BJ (cell line): ENCODE results near the gene SLC16A12. TPM values are rescaled to one million over a fixed set of nuclear protein-coding genes. Genes with fewer than 3 reads are reported as not detected.

Experiments
- CTCF ChIA-PET: fragments of 350-600 bp; formaldehyde crosslinking; extraction: SDS; loops from one replicate; lab custom pipeline; 2021; ENCODE audit warnings: antibody characterized with exemption, inconsistent platforms; lab: Yijun Ruan, JAX
- POLR2A ChIA-PET: fragments of 300-600 bp; sonication (Branson Sonifier 250); formaldehyde crosslinking; extraction: SDS; loops from one replicate; lab custom pipeline; 2021; ENCODE audit warnings: antibody characterized with exemption; lab: Charles Lee
- DNase-seq: peaks from one replicate; pipeline ENCODE4 v3.0.0-alpha.2; 2011; ENCODE audit warnings: low read depth
- H3K27me3 ChIP-seq: 2 replicates; pipeline ENCODE4 v1.6.0; 2011; ENCODE audit warnings: low read length; ENCODE audit not compliant: control insufficient read depth, insufficient read depth
- H3K36me3 ChIP-seq: 2 replicates; pipeline ENCODE4 v1.5.1; 2011; ENCODE audit warnings: low read length; ENCODE audit not compliant: control insufficient read depth, insufficient read depth
- H3K4me3 ChIP-seq: 2 replicates; pipeline ENCODE4 v1.5.1; 2011; ENCODE audit warnings: low read depth, mild to moderate bottlenecking, control low read depth, low read length
- polyA plus RNA-seq: library from polyadenylated mRNA; depleted of rRNA; stranded (reverse); fragments of >200 nt; gene quantifications from 2 replicates; pipeline ENCODE4 v1.2.3, GENCODE V29; 2011
- TF ChIP-seq, protein P1 (sequence below): IDR thresholded peaks from 2 replicates; pipeline ENCODE4 v1.5.1; 2011; ENCODE audit warnings: low read depth, mild to moderate bottlenecking, control low read depth, inconsistent platforms, low read length, moderate library complexity; ENCODE audit not compliant: insufficient read depth

The SLC16A12 gene
- polyA plus RNA-seq, 1 experiment, result 0.06 TPM

DNA sequence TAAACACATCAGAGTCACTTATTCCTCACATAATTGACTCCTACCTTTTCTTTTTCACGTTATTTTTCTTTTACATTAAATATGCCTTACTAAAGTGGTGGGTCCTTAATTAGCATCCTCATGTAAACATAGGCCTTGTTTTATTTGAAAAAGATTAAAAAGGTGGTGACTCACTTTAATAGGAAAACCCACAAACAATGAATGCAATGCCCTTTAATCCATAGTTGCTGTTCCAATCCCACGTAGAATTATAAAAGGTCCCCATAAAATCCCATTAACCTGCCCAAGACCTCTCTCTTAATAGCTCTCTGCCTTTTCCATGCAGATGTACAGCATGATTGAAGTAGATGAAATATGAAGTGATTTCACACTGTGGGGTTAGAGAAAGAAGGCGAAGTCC lies 32.2 kb downstream of the SLC16A12 start:
- CTCF ChIA-PET, result interaction anchor here (1.3 kb wide), 1 partner anchor 10 kb away, joined by 3 read pairs; no protein-coding TSS in a partner anchor
- Histone ChIP-seq H3K4me3 (no peak overlapping the region), H3K27me3 (no peaks in the 10 kb centered on the region; the same call in 1 of the 2 replicates), H3K36me3 (no peaks in the 10 kb centered on the region)
- POLR2A ChIA-PET, result no interaction called here
- TF ChIP-seq, protein P1, sequence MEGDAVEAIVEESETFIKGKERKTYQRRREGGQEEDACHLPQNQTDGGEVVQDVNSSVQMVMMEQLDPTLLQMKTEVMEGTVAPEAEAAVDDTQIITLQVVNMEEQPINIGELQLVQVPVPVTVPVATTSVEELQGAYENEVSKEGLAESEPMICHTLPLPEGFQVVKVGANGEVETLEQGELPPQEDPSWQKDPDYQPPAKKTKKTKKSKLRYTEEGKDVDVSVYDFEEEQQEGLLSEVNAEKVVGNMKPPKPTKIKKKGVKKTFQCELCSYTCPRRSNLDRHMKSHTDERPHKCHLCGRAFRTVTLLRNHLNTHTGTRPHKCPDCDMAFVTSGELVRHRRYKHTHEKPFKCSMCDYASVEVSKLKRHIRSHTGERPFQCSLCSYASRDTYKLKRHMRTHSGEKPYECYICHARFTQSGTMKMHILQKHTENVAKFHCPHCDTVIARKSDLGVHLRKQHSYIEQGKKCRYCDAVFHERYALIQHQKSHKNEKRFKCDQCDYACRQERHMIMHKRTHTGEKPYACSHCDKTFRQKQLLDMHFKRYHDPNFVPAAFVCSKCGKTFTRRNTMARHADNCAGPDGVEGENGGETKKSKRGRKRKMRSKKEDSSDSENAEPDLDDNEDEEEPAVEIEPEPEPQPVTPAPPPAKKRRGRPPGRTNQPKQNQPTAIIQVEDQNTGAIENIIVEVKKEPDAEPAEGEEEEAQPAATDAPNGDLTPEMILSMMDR, result no peak
- no peak for DNase-seq

DNA sequence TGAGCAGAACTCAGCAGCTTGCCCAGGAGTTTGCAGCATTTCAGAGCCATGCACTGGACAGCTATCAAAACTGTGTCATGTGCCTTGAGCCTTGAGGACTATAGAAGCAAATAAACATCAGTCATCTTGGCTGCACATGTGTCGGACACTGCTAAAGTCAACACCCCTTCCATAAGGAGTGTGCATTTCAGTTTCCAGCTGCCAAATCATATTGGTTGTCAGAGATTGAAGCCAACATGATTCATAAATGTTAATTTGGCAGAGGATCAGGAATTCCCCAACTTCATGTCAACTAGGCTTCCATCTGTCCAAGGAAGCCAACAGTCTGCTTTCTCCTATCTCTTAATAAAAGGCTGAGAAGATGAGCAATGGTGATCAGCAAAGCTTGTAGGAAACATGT lies 32.8 kb downstream of the SLC16A12 start:
- H3K36me3 ChIP-seq, result no peaks in the 10 kb centered on the region
- POLR2A ChIA-PET, result no interaction called here
- TF ChIP-seq, protein P1, result no peak
- no peaks in the 10 kb centered on the region; the same call in 1 of the 2 replicates for H3K27me3 ChIP-seq
- CTCF ChIA-PET, result no interaction called here
- H3K4me3 ChIP-seq, result no peak overlapping the region
- no peak for DNase-seq

DNA sequence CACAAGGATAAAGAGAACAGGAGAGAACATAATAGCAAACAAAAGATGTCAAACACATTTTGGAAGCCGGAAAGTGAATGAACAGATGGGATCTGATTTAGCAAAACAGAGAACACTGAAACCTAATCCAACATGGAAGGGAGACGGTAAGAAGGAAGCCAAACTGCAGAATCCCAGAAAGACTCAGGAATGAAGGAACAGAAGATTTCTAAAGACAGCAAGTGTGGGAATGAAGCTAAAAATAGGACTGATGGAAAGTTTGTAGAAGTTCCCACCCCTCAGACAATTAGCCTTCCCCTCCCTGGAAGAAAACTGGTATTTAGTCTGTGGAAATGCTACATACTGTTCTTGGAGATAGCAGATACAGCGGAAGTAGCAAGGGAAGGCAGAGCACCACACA lies 40.8 kb downstream of the SLC16A12 start:
- Histone ChIP-seq H3K27me3 (no peaks in the 10 kb centered on the region), H3K4me3 (no peak overlapping the region), H3K36me3 (no peaks in the 10 kb centered on the region)
- CTCF ChIA-PET, result interaction anchor here (1.0 kb wide), 1 partner anchor 12 kb away, joined by 3 read pairs; no protein-coding TSS in a partner anchor
- POLR2A ChIA-PET, result no interaction called here
- no peak for DNase-seq
- TF ChIP-seq, protein P1, result no peak

DNA sequence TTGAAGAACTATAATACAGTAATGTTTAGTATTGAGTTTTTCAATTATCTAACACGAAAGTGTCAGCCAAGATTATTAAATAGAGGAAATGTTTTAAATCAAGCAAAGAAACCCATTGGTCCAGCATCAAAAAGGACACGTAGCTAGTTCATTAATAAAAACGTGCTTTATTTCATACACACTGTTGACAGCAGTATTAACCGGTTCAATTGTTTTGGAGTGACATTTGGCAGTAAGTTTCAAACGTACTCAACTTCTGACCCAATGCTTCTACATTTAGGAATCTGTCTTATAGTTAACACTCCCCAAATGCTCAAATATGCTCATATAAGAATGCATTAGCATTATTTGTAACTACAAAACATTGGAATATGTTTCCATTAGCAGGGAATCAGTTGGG lies 41.3 kb downstream of the SLC16A12 start:
- TF ChIP-seq, protein P1, result no peak
- H3K36me3 ChIP-seq, result no peaks in the 10 kb centered on the region
- ChIA-PET POLR2A (no interaction called here), CTCF (interaction anchor here (1.0 to 1.1 kb wide), 2 partner anchors 10 to 13 kb away, joined by 3 read pairs; no protein-coding TSS in a partner anchor)
- DNase-seq, result no peak
- no peaks in the 10 kb centered on the region for H3K27me3 ChIP-seq
- no peak overlapping the region for H3K4me3 ChIP-seq

DNA sequence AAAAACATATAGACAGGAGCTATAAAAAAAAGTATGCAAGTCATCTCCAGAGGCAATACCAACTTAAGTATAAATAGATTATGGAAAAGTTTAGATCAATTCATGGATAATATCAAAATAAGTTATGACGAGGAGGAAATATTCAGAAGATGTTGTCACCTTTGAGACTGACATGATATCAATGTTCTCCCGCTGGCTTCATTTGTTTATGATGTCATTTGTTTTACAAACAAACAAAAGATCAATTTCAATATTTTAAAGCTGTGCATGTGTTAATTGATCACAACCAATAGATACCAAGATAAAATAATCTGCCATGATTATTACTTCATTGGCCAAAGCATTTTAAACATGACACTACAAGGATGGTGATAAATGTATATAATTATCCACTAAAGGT lies 43.5 kb downstream of the SLC16A12 start:
- DNase-seq, result no peak
- TF ChIP-seq, protein P1, result no peak
- Histone ChIP-seq H3K4me3 (no peak overlapping the region), H3K36me3 (no peaks in the 10 kb centered on the region), H3K27me3 (no peaks in the 10 kb centered on the region)
- POLR2A ChIA-PET, result no interaction called here
- CTCF ChIA-PET, result interaction anchor here (0.9 to 1.5 kb wide), 2 partner anchors 10 to 39 kb away, joined by 3 to 9 read pairs; no protein-coding TSS in a partner anchor
